ENCODE data around the gene ZNF837.

- TF ChIP-seq TEAD4 (IDR thresholded peaks at IDR 0.05): no peak
- TF ChIP-seq RAD21 (IDR thresholded peaks at IDR 0.05; ENCODE audit: low read depth): no peak
- no peak for TF ChIP-seq CREB1 (IDR thresholded peaks at IDR 0.05; ENCODE audit: low read depth)
- no peak for TF ChIP-seq REST (IDR thresholded peaks at IDR 0.05; ENCODE audit: low read depth)
- TF ChIP-seq EP300 (IDR thresholded peaks at IDR 0.05; ENCODE audit: borderline replicate concordance): no peak
- no peak for TF ChIP-seq MAX (IDR thresholded peaks at IDR 0.05)
- TF ChIP-seq CEBPB (IDR thresholded peaks at IDR 0.05): no peak
- no peak for TF ChIP-seq NFIC (IDR thresholded peaks at IDR 0.05)
- TF ChIP-seq YY1 (IDR thresholded peaks at IDR 0.05; ENCODE audit: low read depth): no peak
- TF ChIP-seq TAF1 (IDR thresholded peaks at IDR 0.05; ENCODE audit: low read depth): no peak
- TF ChIP-seq EGR1 (IDR thresholded peaks at IDR 0.05): no peak
Observed at GRCh38 chr19:58351558-58351878, 29.3 kb downstream of the ZNF837 start.

Data from Ishikawa (cell line).